ENCODE results near the gene RXFP3.
"Not testable (repeated sequence)": the region's sequence is repeated elsewhere in the genome, so short reads cannot be mapped to it uniquely, and the experiment has no call there.

RXFP3 gene

DNA sequence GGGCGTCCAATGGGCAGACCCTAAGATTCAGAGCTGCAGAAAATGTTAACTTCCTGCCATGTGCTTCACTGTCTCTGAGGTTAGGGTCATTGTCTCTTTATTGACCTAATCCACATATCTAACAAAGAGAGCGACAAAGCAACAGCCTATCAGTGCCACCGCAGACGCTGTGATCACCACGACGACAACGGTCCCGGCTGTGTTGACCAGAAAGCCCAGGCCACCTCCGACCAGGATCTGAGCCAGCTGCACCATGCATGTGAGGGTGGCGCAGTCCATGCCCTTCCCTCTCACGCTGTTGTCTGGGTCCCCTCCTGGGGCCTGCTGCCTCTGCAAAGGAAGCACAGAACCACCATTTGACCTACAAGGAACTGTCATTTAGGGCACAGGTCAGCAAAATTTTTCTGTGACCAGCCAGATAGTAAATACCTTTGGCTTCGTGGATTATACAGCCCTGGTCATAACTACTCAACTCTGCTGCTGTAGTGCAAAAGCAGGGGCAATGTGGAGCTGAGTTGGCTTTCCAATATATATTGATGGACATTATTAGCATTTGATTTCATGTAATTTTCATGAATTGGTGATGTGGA lies 8.5 kb downstream of the RXFP3 start:
- TF ChIP-seq ZNF112 (tag by site-specific recombination; IDR thresholded peaks at IDR 0.05): no peak
- no peak for TF ChIP-seq BCL6B (tag by site-specific recombination; IDR thresholded peaks at IDR 0.05)
- TF ChIP-seq GLIS2 (tag by site-specific recombination; IDR thresholded peaks at IDR 0.05): no peak
- no peaks in the 10 kb centered on the region for H3K36me3 ChIP-seq (ENCODE audit: control insufficient read depth in 2 of 2, insufficient read depth in 1 of 2, low read length in 2 of 2)
- H3K27ac ChIP-seq (ENCODE audit: extremely low read depth, low read depth, low read length): no peak overlapping the region
- no peaks in the 10 kb centered on the region for H3K4me1 ChIP-seq (ENCODE audit: control insufficient read depth, insufficient read depth, low read length)
- ChIA-PET CTCF (interaction anchor here (0.6 to 1.1 kb wide), 3 partner anchors 9 to 192 kb away, joined by 3 read pairs; no protein-coding TSS in a partner anchor), POLR2A (no interaction called here)
- no peaks in the 10 kb centered on the region; the same call in 1 of the 2 replicates for H3K9me3 ChIP-seq (ENCODE audit: control insufficient read depth, insufficient read depth, low read depth, low read length)
- H3K4me3 ChIP-seq (ENCODE audit: low read depth, low read length): no peak overlapping the region

GRCh38 chr5:33952175-33952574 lies 16.0 kb downstream of the RXFP3 start:
- H3K27ac ChIP-seq (ENCODE audit: extremely low read depth, low read depth, low read length); POLR2A ChIA-PET; CTCF ChIA-PET; H3K4me3 ChIP-seq (ENCODE audit: low read depth, low read length); H3K4me1 ChIP-seq (ENCODE audit: control insufficient read depth, insufficient read depth, low read length); H3K9me3 ChIP-seq (ENCODE audit: control insufficient read depth, insufficient read depth, low read depth, low read length); H3K36me3 ChIP-seq (ENCODE audit: control insufficient read depth in 2 of 2, insufficient read depth in 1 of 2, low read length in 2 of 2): not testable (repeated sequence)

GRCh38 chr5:33957577-33958150 lies 21.5 kb downstream of the RXFP3 start:
- POLR2A ChIA-PET: no interaction called here
- Histone ChIP-seq H3K4me3 (ENCODE audit: low read depth, low read length) (no peak overlapping the region), H3K4me1 (ENCODE audit: control insufficient read depth, insufficient read depth, low read length) (no peaks in the 10 kb centered on the region), H3K9me3 (ENCODE audit: control insufficient read depth, insufficient read depth, low read depth, low read length) (no peaks in the 10 kb centered on the region), H3K27ac (ENCODE audit: extremely low read depth, low read depth, low read length) (no peak overlapping the region), H3K36me3 (ENCODE audit: control insufficient read depth in 2 of 2, insufficient read depth in 1 of 2, low read length in 2 of 2) (no peaks in the 10 kb centered on the region)
- TF ChIP-seq ZNF280D (tag by site-specific recombination; IDR thresholded peaks at IDR 0.05) (no peak), RBAK (tag by site-specific recombination; IDR thresholded peaks at IDR 0.05) (no peak), SCRT2 (tag by site-specific recombination; IDR thresholded peaks at IDR 0.05) (no peak), KLF7 (tag by site-specific recombination; IDR thresholded peaks at IDR 0.05; ENCODE audit: borderline replicate concordance) (no peak), OVOL3 (tag by site-specific recombination; IDR thresholded peaks at IDR 0.05) (no peak), ZNF121 (tag by site-specific recombination; IDR thresholded peaks at IDR 0.05) (no peak), ZNF335 (tag by site-specific recombination; conservative IDR thresholded peaks at IDR 0.05) (no peak), ZNF600 (tag by site-specific recombination; IDR thresholded peaks at IDR 0.05) (no peak), ZNF266 (tag by site-specific recombination; IDR thresholded peaks at IDR 0.05; ENCODE audit: low read depth) (no peak)
- TF ChIP-seq, protein P1, sequence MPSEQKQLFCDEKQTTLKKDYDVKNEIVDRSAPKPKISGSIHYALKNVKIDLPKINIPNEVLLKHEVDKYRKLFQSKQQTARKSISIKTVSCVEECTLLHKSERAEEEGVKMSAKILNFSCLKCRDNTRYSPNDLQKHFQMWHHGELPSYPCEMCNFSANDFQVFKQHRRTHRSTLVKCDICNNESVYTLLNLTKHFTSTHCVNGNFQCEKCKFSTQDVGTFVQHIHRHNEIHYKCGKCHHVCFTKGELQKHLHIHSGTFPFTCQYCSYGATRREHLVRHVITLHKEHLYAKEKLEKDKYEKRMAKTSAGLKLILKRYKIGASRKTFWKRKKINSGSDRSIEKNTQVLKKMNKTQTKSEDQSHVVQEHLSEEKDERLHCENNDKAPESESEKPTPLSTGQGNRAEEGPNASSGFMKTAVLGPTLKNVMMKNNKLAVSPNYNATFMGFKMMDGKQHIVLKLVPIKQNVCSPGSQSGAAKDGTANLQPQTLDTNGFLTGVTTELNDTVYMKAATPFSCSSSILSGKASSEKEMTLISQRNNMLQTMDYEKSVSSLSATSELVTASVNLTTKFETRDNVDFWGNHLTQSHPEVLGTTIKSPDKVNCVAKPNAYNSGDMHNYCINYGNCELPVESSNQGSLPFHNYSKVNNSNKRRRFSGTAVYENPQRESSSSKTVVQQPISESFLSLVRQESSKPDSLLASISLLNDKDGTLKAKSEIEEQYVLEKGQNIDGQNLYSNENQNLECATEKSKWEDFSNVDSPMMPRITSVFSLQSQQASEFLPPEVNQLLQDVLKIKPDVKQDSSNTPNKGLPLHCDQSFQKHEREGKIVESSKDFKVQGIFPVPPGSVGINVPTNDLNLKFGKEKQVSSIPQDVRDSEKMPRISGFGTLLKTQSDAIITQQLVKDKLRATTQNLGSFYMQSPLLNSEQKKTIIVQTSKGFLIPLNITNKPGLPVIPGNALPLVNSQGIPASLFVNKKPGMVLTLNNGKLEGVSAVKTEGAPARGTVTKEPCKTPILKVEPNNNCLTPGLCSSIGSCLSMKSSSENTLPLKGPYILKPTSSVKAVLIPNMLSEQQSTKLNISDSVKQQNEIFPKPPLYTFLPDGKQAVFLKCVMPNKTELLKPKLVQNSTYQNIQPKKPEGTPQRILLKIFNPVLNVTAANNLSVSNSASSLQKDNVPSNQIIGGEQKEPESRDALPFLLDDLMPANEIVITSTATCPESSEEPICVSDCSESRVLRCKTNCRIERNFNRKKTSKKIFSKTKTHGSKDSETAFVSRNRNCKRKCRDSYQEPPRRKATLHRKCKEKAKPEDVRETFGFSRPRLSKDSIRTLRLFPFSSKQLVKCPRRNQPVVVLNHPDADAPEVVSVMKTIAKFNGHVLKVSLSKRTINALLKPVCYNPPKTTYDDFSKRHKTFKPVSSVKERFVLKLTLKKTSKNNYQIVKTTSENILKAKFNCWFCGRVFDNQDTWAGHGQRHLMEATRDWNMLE (tag by site-specific recombination; conservative IDR thresholded peaks at IDR 0.05; ENCODE audit: low read depth): no peak
- TF ChIP-seq, protein P2, sequence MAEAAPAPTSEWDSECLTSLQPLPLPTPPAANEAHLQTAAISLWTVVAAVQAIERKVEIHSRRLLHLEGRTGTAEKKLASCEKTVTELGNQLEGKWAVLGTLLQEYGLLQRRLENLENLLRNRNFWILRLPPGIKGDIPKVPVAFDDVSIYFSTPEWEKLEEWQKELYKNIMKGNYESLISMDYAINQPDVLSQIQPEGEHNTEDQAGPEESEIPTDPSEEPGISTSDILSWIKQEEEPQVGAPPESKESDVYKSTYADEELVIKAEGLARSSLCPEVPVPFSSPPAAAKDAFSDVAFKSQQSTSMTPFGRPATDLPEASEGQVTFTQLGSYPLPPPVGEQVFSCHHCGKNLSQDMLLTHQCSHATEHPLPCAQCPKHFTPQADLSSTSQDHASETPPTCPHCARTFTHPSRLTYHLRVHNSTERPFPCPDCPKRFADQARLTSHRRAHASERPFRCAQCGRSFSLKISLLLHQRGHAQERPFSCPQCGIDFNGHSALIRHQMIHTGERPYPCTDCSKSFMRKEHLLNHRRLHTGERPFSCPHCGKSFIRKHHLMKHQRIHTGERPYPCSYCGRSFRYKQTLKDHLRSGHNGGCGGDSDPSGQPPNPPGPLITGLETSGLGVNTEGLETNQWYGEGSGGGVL (tag by site-specific recombination; IDR thresholded peaks at IDR 0.05): no peak
- TF ChIP-seq, protein P3, sequence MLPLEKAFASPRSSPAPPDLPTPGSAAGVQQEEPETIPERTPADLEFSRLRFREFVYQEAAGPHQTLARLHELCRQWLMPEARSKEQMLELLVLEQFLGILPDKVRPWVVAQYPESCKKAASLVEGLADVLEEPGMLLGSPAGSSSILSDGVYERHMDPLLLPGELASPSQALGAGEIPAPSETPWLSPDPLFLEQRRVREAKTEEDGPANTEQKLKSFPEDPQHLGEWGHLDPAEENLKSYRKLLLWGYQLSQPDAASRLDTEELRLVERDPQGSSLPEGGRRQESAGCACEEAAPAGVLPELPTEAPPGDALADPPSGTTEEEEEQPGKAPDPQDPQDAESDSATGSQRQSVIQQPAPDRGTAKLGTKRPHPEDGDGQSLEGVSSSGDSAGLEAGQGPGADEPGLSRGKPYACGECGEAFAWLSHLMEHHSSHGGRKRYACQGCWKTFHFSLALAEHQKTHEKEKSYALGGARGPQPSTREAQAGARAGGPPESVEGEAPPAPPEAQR (tag by site-specific recombination; IDR thresholded peaks at IDR 0.05): no peak
- CTCF ChIA-PET: interaction anchor here (1.4 kb wide), 1 partner anchor 12 kb away, joined by 4 read pairs; no protein-coding TSS in a partner anchor
